HG03039 (cell line): Measurements from ENCODE around the gene CCNYL1.
"Not testable (repeated sequence)": the region's sequence is repeated elsewhere in the genome, so short reads cannot be mapped to it uniquely, and the experiment has no call there.

ENCODE experiments used
- ATAC-seq: cut with Tn5 transposase; IDR thresholded peaks from one replicate; pipeline ENCODE4 v1.9.1; 2021; ENCODE audit warnings: mild to moderate bottlenecking, moderate library complexity; ENCODE audit not compliant: unreplicated experiment

The CCNYL1 gene

DNA sequence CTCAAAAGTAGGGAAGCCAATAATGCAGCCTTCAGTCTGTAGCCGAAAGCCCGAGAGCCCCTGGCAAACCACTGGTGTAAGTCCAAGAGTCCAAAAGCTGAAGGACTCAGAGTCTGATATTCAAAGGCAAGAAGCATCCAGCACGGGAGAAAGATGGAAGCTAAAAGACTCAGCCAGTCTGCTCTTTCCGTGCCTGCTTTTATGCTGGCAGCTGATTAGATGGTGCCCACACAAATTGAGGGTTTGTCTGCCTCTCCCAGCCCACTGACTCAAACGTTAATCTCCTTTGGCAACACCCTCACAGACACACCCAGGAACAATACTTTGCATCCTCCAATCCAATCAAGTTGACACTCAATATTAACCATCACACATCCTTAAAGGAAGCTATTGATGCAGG, 14.5 kb upstream of the CCNYL1 start:
- ATAC-seq, result not testable (repeated sequence)

DNA sequence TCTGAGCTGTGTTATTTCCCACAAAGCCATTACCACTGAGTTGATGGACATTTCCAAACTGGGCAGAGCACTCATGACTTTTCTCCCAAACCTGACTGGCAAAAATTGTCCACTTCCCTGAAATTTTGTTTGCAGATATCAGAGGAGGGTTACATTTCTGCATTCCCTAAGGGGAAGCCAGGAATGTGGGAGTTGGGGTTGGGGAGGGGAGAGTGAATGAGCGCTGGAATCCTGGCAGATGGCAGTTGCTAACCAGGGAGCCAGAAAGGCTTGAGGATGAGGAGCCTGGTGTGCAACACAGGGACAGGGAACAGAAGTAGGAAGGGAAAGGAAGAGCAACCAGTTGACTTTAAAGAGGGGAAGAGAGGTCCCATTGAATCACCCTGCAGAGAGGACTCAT, 14.0 kb upstream of the CCNYL1 start:
- no peak for ATAC-seq

DNA sequence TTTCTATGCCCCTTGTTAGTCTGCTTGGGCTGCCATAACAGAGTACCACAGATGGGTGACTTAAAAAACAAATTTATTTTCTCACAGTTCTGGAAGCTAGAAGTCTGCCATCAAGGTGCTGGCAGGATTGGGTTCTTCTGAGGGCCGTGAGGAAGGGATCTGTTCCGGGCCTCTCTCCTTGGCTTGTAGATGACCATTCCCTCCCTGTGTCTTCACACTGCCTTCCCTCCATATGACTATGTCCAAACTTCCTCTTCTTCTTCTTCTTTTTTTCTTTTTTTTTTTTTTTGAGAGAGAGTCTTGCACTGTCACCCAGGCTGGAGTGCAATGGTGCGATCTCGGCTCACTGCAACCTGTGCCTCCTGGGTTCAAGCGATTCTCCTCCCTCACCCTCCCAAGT, 13.1 kb upstream of the CCNYL1 start:
- no peak for ATAC-seq

DNA sequence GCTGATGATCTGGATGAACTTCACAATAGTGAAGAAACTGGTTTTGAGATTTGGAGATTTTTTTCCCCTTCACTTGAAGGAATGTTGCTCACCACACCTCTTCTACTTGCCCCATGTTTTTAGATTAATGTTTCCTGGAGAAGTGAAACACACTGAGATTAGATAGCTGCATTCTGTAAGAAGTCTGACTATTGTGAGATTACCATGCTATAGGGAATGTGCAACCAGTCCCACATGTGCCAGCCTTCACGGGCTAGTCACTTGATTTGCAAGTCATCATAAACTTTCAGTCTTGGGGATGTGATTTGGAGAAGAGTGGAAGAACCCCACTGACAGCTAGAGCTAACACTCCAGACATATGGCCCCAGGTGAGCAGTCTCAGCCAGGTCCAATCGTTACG, 7.4 kb upstream of the CCNYL1 start:
- no peak for ATAC-seq

DNA sequence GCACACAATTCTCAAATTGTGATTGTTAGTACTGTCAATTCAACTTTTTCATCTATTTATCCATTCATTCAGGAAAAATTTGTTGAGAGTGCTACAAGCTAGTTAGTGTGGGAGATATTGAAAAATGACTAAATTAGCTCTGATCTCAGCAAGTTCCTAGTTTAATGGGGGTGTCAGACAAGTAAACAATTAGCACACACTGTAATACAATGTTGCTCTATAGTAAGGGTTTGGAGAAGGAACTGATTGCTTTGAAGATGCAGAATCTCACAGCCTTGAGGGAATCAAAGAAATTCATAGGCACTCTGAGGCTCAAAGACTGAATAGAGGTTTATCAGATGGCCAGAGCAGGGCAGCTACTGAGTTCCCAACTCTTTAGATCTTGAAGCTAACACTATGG, 6.8 kb upstream of the CCNYL1 start:
- ATAC-seq, result no peak

DNA sequence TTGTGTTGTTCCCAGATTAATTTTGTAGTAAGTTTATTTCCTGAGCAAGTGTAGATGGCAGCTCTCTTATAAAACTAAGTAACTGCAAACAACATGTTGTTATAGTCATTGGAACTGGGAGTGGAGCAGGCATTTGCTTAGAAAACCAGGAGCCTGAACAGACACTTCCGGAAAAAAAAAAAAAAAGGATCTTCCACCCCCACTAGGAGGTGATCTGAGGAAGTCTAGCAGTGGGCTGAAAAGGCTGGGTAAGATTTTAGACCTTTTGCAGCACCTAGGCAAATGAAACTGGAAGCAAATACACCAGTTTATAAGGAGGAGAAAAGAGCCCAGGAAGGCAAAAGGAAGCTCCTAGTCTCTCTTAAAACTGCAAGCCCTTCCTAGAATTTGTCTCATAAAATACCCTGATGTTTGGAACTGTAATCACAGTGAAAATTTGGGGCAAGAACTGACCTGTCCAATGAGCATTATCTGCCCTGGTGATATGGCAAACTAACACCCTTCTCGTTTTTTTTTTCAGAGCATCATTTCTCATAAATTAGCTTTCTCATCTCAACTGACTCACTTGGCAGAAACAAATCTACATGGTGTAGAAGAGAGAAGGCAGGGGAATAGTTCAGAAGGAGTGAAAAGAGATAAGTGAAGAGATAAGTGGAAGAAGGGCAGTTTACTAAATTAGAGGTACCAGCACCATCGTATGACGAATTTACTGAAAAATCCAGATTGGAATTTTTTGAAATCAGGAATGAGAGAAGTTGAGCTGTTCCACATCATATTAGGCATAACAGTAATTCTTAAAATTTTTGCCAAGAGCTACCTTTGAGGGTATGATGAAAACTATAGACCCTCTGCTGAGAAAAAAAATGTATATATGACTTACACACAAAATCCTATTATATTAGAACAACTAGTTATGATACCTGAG, 4.2 kb upstream of the CCNYL1 start:
- no peak for ATAC-seq

DNA sequence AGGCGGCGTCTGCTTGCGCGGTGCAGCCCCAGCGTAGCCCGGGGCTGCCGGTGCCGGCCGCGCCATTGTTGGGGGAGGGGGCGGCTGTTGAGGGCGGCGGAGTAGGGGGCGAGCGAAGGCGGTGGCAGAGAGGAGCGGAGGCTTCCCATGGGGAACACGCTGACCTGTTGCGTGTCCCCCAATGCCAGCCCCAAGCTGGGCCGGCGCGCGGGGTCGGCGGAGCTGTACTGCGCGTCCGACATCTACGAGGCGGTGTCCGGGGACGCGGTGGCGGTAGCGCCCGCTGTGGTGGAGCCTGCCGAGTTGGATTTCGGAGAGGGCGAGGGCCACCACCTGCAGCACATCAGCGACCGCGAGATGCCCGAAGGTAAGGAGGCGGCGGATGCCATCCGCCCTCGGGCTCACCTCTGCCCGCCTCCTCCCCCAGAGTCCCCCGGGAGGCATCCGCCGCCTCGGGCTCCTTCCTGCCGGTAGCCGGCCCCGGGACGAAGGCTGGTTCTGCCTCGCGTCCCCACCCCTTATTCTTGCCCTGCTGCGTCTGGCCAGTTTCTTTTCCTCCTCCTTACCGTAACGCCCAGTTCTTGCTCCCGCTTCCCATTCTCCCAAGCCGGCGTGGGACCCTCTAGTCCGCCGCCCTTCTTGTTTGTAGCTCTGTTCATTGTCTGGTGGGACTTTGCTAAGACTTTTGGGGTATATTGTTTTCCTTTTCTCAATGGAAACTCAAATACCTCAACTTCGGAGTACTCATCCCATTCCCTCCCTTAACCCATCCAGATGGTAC, 500 bp downstream of the CCNYL1 start:
- ATAC-seq, result peak; percentile 17

DNA sequence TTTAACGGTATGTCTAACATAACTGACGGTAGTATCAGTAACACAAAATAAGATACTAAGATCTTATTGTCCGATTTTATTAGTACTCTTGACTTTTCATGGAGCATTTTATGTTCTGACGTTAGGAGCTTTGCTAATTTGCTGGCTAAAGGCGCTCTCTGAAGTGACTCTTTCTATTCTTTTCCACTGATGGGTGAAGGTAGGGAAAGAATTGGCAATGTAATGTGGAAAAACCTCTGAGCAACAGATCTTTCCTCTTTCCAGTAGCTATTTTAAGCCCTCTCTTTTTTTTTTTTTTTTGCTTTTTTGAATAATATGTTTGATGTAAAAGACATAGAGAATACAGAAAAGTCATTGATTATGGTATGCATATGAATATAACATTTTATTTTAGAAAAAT, 4.6 kb downstream of the CCNYL1 start:
- ATAC-seq, result no peak

DNA sequence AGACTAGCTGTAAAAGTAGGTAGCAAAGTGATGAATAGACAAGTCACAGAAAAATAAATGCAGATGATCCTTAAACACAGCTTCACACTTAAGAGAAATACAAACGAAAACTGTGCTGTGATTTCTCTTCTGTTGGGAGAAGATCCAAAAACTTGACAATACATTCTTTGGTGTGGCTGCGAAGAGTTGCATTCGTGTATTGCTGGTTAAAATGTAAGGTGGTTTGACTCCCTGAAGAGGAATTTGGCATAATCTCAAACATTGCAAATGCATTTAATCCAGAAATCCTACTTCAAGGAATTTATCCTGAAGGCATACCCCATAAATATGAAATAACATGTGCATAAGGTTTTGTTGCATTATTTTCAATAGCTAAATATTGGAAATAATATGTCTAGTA, 7.1 kb downstream of the CCNYL1 start:
- no peak for ATAC-seq

DNA sequence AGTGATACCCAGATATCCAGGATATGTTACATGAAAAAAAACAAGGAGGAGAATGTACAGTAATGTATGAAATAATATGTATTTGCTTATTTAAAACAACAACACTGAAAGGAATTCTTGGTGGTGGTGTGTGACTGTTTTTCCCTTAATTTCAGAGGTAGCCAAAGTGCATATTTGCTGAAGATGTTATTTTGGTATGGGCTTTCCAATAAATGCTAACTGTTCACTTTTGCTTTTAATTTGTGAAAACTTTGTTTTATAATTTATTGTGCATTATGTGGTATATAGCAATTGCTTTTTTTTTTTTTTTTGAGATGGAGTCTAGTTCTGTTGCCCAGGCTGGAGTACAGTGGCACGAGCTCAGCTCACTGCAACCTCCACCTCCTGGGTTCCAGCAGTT, 7.6 kb downstream of the CCNYL1 start:
- ATAC-seq, result no peak

DNA sequence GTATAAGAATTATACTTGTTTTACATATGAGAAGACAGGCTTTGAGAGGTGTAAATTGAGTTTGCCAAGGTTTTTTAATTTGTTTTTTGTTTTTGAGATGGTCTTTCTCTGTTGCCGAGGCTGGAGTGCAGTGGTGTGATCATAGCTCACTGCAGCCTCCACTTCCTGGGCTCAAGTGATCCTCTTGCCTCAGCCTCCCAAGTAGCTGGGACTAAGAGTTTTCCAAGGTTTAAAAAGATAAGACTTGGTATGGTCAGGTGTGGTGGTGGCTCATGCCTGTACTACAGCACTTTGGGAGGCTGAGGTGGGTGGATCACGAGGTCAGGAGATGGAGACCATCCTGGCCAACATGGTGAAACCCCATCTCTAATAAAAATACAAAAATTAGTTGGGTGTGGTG, 8.2 kb downstream of the CCNYL1 start:
- not testable (repeated sequence) for ATAC-seq

DNA sequence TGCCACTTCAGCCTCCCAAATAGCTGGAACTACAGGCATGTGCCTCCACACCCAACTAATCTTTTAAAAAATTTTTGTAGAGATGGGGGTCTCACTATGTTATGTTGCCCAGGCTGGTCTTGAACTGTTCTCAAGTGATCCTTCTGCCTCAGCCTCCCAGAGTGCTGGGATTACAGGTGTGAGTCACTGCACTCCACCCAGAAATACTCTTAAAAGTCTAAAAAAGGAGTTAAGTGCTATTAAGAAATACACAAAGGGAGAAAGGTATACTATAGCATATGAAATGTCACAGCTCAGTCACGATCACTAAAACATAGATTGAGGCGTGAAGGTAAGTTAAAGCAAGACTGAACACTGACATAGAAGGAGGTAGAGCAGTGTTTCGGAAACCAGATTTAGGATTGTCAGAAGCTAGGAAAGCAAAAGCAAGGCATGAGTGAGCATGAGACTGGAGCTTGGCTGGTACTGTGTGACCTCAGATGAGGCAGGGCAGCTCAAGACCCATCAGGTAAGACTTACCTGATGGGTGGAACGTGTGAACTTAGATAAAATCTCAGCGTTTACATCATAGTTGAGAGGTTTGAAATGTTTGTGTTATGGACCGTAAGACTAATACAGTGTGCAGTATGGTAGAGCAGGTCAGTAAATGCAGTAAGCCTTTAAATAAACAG, 9.2 kb downstream of the CCNYL1 start:
- ATAC-seq, result no peak

DNA sequence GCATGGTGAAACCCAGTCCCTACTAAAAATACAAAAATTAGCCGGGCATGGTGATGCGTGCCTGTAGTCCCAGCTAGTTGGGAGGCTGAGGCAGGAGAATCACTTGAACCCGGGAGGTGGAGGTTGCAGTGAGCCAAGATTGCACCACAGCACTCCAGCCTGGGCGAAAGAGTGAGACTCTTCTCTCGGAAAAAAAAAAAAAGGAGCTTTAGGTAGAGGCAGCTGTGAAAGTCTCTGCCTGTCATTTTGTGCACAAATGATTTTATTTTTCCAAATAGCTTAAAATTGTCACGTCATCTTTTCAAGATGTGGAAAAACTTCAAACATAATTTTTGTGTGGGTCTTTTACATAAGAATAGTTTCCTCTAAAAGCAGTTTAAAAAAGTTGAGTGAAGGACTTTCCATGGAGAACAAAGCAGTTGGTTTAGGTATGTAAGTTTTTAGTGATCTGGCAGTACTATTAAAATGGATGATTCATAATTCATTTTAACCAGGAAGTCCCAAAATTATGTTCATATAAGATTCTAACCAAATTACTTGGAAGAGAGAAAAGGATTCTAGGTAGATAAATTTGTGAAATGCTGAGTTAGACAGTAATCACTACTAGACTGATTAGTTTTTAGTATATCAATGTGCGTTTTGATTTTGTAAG, 11.5 kb downstream of the CCNYL1 start:
- ATAC-seq, result no peak

DNA sequence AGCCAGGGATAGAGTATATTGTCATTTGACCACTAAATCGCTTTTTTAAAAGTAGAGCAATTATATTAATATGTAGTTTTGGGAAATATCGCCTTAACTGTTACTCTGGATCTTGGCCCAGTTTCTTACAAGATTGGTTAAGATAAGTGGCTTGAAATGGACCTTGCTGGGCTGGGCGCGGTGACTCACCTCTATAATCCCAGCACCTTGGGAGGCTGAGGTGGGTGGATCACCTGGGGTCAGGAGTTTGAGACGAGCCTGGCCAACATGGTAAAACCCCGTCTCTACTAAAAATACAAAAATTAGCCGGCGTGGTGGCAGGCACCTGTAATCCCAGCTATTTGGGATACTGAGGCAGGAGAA, 12.0 kb downstream of the CCNYL1 start:
- ATAC-seq, result not testable (repeated sequence)

DNA sequence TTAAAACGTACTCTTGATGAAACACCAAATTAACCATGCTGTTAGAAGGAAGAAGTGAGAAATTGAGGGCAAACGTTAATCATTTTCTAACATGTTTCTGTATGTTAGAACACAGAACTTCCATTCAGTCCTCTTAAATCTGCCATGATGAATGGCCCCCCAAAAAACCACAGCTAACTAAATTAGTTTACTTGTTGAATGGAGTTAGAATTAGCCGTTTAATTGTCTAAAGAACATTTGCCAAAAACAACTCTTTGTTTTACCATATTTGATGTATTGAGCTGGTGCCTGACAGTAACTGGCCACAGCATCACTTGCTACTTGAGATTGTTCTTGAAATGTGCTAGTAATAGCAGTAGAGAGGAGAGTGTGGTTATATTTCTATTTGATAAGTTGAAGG, 12.7 kb downstream of the CCNYL1 start:
- no peak for ATAC-seq

DNA sequence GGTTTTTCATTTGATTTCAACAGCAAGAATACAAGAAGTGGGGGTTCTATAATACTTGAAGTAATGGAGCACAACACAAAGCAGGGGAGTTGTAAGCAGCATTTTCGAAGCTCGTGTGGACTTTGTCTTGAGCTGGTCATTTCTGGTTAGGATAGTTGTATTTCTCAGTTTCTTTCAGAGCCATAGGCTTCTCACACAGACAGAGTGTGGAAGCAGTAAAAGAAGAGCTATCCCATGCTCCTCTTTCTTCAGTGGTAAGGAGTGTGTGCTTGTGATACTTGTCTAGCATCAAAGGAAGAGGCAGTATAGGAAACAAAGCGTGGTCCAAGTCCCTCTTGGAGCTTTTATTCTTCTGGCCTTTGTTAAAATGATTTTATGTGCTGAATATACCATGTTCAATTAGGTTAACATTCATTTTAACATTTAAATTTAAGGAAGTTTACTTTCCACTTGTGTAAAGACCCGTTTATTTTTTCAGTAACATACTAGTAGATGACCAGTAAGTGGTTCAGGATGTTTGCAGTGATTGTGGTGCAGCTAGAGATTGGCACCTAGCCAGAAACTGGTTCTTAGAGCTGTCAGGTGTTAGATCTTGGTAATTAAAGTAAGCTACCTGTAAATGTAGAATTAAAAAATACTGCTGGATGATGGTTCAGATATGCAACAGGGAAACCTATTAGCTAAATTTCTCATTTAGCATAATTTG, 14.6 kb downstream of the CCNYL1 start:
- ATAC-seq, result no peak

DNA sequence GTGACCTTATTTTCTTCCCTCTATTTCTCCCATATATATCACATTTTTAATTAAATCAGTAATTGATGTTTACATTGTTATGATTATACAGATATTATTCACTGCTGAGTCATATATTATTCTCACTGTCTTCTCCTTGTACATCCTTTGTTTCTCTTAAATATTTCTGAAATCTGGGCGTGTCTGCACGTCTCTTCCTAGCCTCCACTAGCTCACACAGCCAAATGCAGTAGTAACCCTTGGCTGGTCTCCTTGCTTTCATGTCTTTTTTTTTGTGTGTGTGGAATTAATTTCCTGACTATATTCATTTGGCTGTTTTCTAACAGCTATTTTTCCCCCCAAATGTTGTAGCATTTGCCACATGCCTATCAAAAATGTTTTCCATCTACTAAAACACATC, 15.8 kb downstream of the CCNYL1 start:
- ATAC-seq, result no peak

DNA sequence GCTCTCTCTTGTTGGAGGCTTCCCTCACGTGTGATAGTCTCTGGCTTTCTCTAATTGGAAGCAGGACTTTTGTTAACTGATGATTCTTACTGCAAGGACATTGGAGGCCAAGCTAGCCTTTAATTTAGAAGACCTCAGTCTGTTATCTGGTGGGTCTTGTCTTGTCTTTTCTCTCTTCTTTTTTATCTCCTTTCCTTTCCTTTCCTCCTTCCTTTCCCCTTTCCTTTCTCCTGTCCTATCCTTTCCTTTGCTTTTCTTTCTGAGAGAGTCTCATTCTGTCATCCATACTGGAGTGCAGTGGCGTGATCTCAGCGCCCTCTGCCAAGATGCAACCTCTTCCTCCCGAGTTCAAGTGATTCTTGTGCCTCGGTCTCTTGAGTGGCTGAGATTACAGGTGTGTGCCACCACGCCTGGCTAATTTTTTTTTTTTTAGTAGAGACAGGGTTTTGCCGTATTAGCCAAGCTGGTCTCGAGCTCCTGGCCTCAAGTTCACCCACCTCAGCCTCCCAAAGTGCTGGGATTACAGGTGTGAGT, 18.1 kb downstream of the CCNYL1 start:
- ATAC-seq, result no peak

DNA sequence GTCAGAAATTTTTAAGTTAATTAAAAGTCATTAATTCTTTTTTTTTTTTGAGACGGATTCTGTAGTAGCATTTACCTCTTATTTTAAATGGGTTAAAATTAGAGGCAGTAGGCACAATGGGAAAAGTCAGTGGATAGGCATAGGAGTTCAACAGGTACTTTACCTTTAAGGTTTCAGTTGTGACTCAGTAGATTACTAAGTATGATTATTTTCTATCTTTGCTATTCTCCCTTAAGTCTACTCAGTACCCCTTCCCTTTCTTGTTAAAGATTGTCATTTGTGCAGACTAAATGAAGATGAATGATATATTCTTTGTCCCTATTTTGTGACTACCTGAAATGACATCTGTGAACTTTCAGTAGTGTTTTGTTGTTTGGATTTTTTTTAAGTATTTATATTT, 19.7 kb downstream of the CCNYL1 start:
- ATAC-seq, result no peak

DNA sequence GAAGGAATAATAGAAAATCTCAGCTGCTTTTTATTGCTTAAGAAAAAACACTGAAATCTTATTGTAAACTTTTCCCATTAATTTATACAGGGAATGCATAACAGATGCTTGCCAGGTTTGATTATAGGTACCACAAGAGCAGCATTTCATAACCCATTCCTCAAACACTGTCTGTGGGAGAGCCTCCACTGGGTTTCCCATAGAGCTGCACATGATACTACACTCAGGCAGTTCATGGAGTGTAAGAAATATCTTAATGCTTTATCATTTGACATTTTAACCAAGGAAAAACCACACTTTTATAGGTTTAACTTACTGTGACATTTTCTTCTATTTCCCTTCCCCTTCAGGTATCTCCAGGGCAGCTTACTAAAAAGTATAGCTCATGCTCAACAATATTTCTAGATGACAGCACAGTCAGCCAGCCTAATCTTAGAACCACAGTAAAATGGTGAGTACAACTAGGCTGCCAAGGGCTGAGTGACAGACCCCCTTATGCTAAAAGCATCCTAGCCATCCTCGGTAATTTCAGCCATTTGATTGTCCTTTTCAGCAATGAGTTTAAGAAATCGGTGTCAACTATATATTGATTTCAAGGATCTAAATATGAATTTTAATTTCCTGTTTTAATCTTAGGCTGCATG, 22.3 kb downstream of the CCNYL1 start:
- no peak for ATAC-seq
